22Rv1 (cell line): ENCODE data around the gene ATP6V0E2.

ENCODE experiments used
- ZFX ChIP-seq: fragments of 450-650 bp; IDR thresholded peaks from 2 replicates; pipeline ENCODE4 v1.6.1; 2017; ENCODE audit warnings: antibody characterized with exemption, borderline replicate concordance
- TF ChIP-seq, protein P1 (sequence below): fragments of 450-650 bp; IDR thresholded peaks from 2 replicates; pipeline ENCODE4 v1.5.1; 2017; ENCODE audit warnings: mild to moderate bottlenecking

DNA sequence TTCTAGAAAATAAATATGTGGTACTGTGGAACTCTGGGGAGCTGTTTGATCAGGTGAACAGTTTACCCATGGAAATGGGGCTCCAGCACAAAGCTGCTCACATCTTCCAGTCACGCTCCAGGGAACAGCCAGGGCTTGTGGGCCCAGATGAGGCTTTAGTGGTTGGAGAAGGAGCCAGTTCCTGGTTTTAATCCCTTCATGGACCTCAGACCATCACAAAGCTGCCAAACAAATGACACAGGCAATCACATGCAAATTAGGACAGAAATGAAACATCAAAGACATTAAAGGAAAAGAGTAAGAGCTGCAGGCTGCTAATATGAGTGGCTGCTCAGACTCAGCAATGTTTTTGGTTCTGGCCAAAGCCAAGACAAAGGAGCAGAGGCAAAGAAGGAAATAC is 2.2 kb upstream of the ATP6V0E2 start:
- TF ChIP-seq, protein P1, sequence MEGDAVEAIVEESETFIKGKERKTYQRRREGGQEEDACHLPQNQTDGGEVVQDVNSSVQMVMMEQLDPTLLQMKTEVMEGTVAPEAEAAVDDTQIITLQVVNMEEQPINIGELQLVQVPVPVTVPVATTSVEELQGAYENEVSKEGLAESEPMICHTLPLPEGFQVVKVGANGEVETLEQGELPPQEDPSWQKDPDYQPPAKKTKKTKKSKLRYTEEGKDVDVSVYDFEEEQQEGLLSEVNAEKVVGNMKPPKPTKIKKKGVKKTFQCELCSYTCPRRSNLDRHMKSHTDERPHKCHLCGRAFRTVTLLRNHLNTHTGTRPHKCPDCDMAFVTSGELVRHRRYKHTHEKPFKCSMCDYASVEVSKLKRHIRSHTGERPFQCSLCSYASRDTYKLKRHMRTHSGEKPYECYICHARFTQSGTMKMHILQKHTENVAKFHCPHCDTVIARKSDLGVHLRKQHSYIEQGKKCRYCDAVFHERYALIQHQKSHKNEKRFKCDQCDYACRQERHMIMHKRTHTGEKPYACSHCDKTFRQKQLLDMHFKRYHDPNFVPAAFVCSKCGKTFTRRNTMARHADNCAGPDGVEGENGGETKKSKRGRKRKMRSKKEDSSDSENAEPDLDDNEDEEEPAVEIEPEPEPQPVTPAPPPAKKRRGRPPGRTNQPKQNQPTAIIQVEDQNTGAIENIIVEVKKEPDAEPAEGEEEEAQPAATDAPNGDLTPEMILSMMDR, result no peak
- TF ChIP-seq ZFX, result no peak
